Tibial nerve (tissue), 4 donors: Measurements from ENCODE around the gene SLC39A11. TPM values are rescaled to one million over a fixed set of nuclear protein-coding genes. Genes with fewer than 3 reads are reported as not detected.

ENCODE experiments used
- DNase-seq, 2 donors: peaks; one replicate each; pipeline ENCODE4 v3.0.0-alpha.2; 2019; ENCODE audit warnings: low spot score in 2 of 2
- H3K27ac ChIP-seq, 4 donors: fragments of 200-600 bp; sonication (generic) in 3 of 4; one replicate each; pipeline ENCODE4 v1.5.1; 2017 to 2019; ENCODE audit warnings: mild to moderate bottlenecking in 1 of 4
- H3K27me3 ChIP-seq, 2 donors: fragments of 200-600 bp; sonication (generic) in 1 of 2; one replicate each; pipeline versions ENCODE4 v1.5.1 to v1.6.0; 2017 to 2019
- H3K36me3 ChIP-seq, 3 donors: fragments of 200-600 bp; sonication (generic); one replicate each; pipeline ENCODE4 v1.5.1; 2018 to 2019
- H3K4me1 ChIP-seq, 4 donors: fragments of 200-600 bp; sonication (generic) in 3 of 4; one replicate each; pipeline ENCODE4 v1.5.1; 2017 to 2019
- H3K4me3 ChIP-seq, 4 donors: fragments of 200-600 bp; sonication (generic) in 3 of 4; one replicate each; pipeline ENCODE4 v1.5.1; 2017 to 2019; ENCODE audit warnings: mild to moderate bottlenecking in 1 of 4, moderate library complexity in 1 of 4
- H3K9me3 ChIP-seq, 4 donors: fragments of 200-600 bp; sonication (generic) in 3 of 4; one replicate each; pipeline ENCODE4 v1.5.1; 2017 to 2019
- EP300 ChIP-seq, 2 donors: sonication (generic); formaldehyde crosslinking; IDR thresholded peaks; one replicate each; pipeline ENCODE4 v1.6.1; 2017; ENCODE audit warnings: antibody characterized with exemption in 2 of 2, mild to moderate bottlenecking in 1 of 2
- POLR2A ChIP-seq, 2 donors: fragments of 450-650 bp; IDR thresholded peaks; one replicate each; pipeline ENCODE4 v1.6.1; 2017; ENCODE audit warnings: antibody characterized with exemption in 2 of 2, mild to moderate bottlenecking in 2 of 2, moderate library complexity in 2 of 2
- WGBS, 2 donors: methylation state at CpG; one replicate each; pipeline ENCODE4 v1.1.5; 2018; 5-methylcytosine and 5-hydroxymethylcytosine counted together
- total RNA-seq, 4 donors: library from RNA; depleted of rRNA; stranded (reverse); fragments of >200 nt; gene quantifications; one replicate each; pipeline ENCODE4 v1.1.0, GENCODE V29; 2016
- TF ChIP-seq, protein P1 (sequence below), 5 experiments: fragments of 200-600 bp in 3 of 5; fragments of 450-650 bp in 2 of 5; sonication (generic) in 3 of 5; IDR thresholded peaks; one replicate each; pipeline ENCODE4 v1.5.1; 2016 to 2019; ENCODE audit warnings: antibody characterized with exemption in 5 of 5, mild to moderate bottlenecking in 3 of 5, moderate library complexity in 2 of 5

SLC39A11 gene
- total RNA-seq, 4 donors from 2014 or later, result 19.9 to 48.4 (median 37.5) TPM

DNA sequence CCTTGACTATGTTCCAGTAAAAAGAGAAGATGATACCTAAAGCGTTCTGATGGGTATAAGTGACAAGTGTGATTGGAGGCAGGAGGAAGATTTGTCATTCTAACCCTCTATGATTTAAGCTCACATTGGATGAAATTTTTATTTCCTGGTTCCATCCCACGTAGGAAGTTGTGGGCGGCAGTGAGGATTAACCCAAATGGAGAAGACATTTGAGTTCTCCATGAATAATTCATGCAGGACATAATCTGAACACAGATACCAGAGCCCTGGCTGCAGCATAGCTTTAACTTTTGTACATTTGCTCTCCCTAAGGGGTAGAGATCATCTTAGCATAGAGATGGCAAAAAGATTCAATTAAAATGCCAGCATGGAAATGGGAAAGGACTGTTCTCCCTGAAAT lies 146.3 kb downstream of the SLC39A11 start:
- Histone ChIP-seq H3K4me3 (no peak overlapping the region), H3K4me1 (no peaks in the 10 kb centered on the region), H3K9me3 (no peaks in the 10 kb centered on the region), H3K27ac (no peak overlapping the region), H3K36me3 (peaks cover 0 to 22% (median 0%) of the 10 kb centered on the region in 3 donors), H3K27me3 (no peaks in the 10 kb centered on the region)
- TF ChIP-seq POLR2A (IDR thresholded peaks at IDR 0.05) (no peak), EP300 (IDR thresholded peaks at IDR 0.05) (no peak)
- TF ChIP-seq, protein P1, sequence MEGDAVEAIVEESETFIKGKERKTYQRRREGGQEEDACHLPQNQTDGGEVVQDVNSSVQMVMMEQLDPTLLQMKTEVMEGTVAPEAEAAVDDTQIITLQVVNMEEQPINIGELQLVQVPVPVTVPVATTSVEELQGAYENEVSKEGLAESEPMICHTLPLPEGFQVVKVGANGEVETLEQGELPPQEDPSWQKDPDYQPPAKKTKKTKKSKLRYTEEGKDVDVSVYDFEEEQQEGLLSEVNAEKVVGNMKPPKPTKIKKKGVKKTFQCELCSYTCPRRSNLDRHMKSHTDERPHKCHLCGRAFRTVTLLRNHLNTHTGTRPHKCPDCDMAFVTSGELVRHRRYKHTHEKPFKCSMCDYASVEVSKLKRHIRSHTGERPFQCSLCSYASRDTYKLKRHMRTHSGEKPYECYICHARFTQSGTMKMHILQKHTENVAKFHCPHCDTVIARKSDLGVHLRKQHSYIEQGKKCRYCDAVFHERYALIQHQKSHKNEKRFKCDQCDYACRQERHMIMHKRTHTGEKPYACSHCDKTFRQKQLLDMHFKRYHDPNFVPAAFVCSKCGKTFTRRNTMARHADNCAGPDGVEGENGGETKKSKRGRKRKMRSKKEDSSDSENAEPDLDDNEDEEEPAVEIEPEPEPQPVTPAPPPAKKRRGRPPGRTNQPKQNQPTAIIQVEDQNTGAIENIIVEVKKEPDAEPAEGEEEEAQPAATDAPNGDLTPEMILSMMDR (IDR thresholded peaks at IDR 0.05), result no peak
- DNase-seq, result no peak
- WGBS, 2 donors, result 76 to 79% methylated on average over 3 of the region's 3 CpGs

DNA sequence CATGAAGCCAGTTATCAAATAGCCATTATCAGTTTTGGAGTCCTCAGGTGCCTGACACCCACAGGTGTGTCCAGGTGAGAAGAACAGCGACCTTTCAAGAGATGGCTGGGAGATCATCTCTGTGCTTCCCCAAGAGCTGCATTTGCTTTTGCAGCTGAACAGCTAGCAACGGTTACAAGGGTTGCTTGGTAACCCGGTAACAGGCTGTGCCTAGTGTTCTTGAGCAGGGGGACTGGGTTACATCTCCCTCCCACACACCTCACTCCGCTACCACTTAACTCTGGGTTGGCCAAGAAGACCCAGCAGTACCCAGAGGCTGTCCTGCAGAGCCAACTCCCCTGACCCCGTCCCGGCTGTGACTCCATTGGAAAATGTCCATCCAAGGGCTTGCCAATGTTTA lies 147.0 kb downstream of the SLC39A11 start:
- no peaks in the 10 kb centered on the region for H3K9me3 ChIP-seq
- H3K27ac ChIP-seq, result no peak overlapping the region
- H3K4me1 ChIP-seq, result no peaks in the 10 kb centered on the region
- TF ChIP-seq, protein P1 (IDR thresholded peaks at IDR 0.05), result no peak
- TF ChIP-seq EP300 (IDR thresholded peaks at IDR 0.05), result no peak
- TF ChIP-seq POLR2A (IDR thresholded peaks at IDR 0.05), result no peak
- H3K27me3 ChIP-seq, result no peaks in the 10 kb centered on the region
- no peak overlapping the region for H3K4me3 ChIP-seq
- WGBS, 2 donors, result 86 to 89% methylated on average over 6 of the region's 6 CpGs
- peaks cover 0 to 22% (median 0%) of the 10 kb centered on the region in 3 donors for H3K36me3 ChIP-seq
- no peak for DNase-seq

- Histone ChIP-seq H3K27ac (no peak overlapping the region), H3K36me3 (peaks cover 0 to 22% (median 0%) of the 10 kb centered on the region in 3 donors), H3K4me1 (no peaks in the 10 kb centered on the region), H3K4me3 (no peak overlapping the region), H3K9me3 (no peaks in the 10 kb centered on the region), H3K27me3 (no peaks in the 10 kb centered on the region)
- TF ChIP-seq, protein P1 (IDR thresholded peaks at IDR 0.05), result no peak
- no peak for TF ChIP-seq EP300 (IDR thresholded peaks at IDR 0.05)
- no peak for TF ChIP-seq POLR2A (IDR thresholded peaks at IDR 0.05)
- WGBS, 2 donors, result 86 to 88% methylated on average over 4 of the region's 4 CpGs
- DNase-seq, result no peak
Measured at GRCh38 chr17:72943826-72944689, 148.4 kb downstream of the SLC39A11 start.

GRCh38 chr17:72942579-72942978 lies 149.9 kb downstream of the SLC39A11 start:
- Histone ChIP-seq H3K36me3 (peaks cover 0 to 18% (median 0%) of the 10 kb centered on the region in 3 donors), H3K27me3 (no peaks in the 10 kb centered on the region), H3K27ac (no peak overlapping the region), H3K4me3 (no peak overlapping the region), H3K4me1 (no peaks in the 10 kb centered on the region), H3K9me3 (no peaks in the 10 kb centered on the region)
- 88 to 90% methylated on average over 6 of the region's 6 CpGs for WGBS, 2 donors
- no peak for TF ChIP-seq EP300 (IDR thresholded peaks at IDR 0.05)
- no peak for TF ChIP-seq POLR2A (IDR thresholded peaks at IDR 0.05)
- TF ChIP-seq, protein P1 (IDR thresholded peaks at IDR 0.05), result no peak
- no peak for DNase-seq

DNA sequence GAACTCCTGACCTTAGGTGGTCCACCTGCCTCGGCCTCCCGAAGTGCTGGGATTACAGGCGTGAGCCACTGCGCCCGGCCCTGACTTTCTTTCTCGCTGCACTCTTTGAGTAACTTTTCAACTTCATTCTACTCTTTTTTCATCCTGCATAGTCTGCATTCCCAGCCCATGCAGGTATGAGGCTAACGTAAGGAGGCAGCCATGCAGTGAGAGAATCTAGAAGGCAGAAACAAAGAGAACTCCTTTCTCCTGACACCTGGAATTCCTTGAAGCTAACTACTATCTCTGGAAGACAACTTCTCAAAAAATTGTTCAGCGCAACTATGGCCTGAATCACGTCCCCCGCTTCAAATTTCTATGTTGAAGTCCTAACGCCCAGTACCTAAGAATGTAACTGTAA lies 152.0 kb downstream of the SLC39A11 start:
- no peak for DNase-seq
- H3K27ac ChIP-seq, result no peak overlapping the region
- peaks cover 0 to 2% (median 0%) of the 10 kb centered on the region in 3 donors for H3K36me3 ChIP-seq
- no peaks in the 10 kb centered on the region for H3K4me1 ChIP-seq
- 95 to 98% methylated on average over 11 of the region's 11 CpGs for WGBS, 2 donors
- no peaks in the 10 kb centered on the region for H3K27me3 ChIP-seq
- H3K4me3 ChIP-seq, result no peak overlapping the region
- no peaks in the 10 kb centered on the region for H3K9me3 ChIP-seq
- TF ChIP-seq EP300 (IDR thresholded peaks at IDR 0.05) (no peak), POLR2A (IDR thresholded peaks at IDR 0.05) (no peak)
- TF ChIP-seq, protein P1 (IDR thresholded peaks at IDR 0.05), result no peak
